T-helper 17 cell (primary cell): Measurements from ENCODE around the gene FMO4. TPM values are rescaled to one million over a fixed set of nuclear protein-coding genes. Genes with fewer than 3 reads are reported as not detected.
"Not testable (repeated sequence)": the region's sequence is repeated elsewhere in the genome, so short reads cannot be mapped to it uniquely, and the experiment has no call there.

Experiments
- ATAC-seq: fragments of 150-1000 bp; cut with Tn5 transposase; 2 replicates; pipeline ENCODE4 v1.10.0; 2021; ENCODE audit warnings: mild to moderate bottlenecking, moderate library complexity
- DNase-seq, 3 donors: peaks; one replicate each; pipeline versions ENCODE4 v3.0.0 to v3.0.0-alpha.2; 2020 to 2021
- H3K9me3 ChIP-seq: one replicate; pipeline ENCODE4 v1.7.0; 2013; ENCODE audit warnings: low read length, mild to moderate bottlenecking; ENCODE audit not compliant: control insufficient read depth, poor library complexity, severe bottlenecking
- H3K27ac Mint-ChIP-seq: one replicate; pipeline ENCODE4 v1.8.0; 2022; ENCODE audit warnings: mild to moderate bottlenecking, moderate library complexity, mixed read lengths
- H3K27me3 Mint-ChIP-seq: one replicate; pipeline ENCODE4 v1.8.0; 2022; ENCODE audit warnings: mixed read lengths
- H3K36me3 Mint-ChIP-seq: one replicate; pipeline ENCODE4 v1.8.0; 2022; ENCODE audit warnings: low read depth, mixed read lengths
- H3K4me1 Mint-ChIP-seq: one replicate; pipeline ENCODE4 v1.8.0; 2022; ENCODE audit warnings: mild to moderate bottlenecking, mixed read lengths
- H3K4me3 Mint-ChIP-seq: one replicate; pipeline ENCODE4 v1.8.0; 2022; ENCODE audit warnings: mild to moderate bottlenecking, moderate library complexity, mixed read lengths
- total RNA-seq, 4 donors: library from RNA in 2 of 4; stranded (reverse) in 2 of 4; gene quantifications; one replicate each; pipeline ENCODE4 v1.2.3 and lab custom pipeline; 2022 to 2026

The FMO4 gene
- total RNA-seq, 2 donors from 2014 or later, result 1.3 to 1.5 TPM

- H3K9me3 ChIP-seq, DNase-seq, H3K27ac Mint-ChIP-seq, H3K27me3 Mint-ChIP-seq, H3K4me1 Mint-ChIP-seq, H3K36me3 Mint-ChIP-seq, H3K4me3 Mint-ChIP-seq, ATAC-seq: not testable (repeated sequence)
Measured at GRCh38 chr1:171373357-171374122, 59.6 kb downstream of the FMO4 start.

DNA sequence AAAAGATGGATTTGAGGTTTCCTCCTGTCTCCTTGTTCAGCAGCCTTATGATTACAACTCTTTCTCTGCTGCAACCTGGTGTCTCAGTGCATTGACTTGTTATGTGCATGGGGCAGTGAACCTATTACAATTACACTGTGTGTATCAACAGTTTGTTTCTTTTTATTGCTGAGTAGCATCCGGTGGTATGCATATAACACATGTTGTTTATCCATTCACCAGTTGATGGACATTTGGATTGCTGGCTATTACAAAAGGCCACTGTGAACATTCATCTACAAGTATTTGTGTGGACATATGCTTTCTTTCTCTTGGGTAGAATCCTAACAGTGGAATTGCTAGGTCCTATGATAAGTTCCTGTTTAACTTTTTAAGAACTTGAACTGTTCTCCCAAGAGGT is 65.9 kb downstream of the FMO4 start:
- Mint-ChIP-seq H3K27me3 (no peaks in the 10 kb centered on the region), H3K27ac (no peak overlapping the region), H3K4me3 (no peak overlapping the region), H3K4me1 (no peaks in the 10 kb centered on the region), H3K36me3 (no peaks in the 10 kb centered on the region)
- no peaks in the 10 kb centered on the region for H3K9me3 ChIP-seq
- ATAC-seq, result no peak
- no peak for DNase-seq

- ATAC-seq (no peak), DNase-seq (no peak)
- H3K27ac Mint-ChIP-seq, result no peak overlapping the region
- no peaks in the 10 kb centered on the region for H3K4me1 Mint-ChIP-seq
- no peak overlapping the region for H3K4me3 Mint-ChIP-seq
- no peaks in the 10 kb centered on the region for H3K9me3 ChIP-seq
- H3K27me3 Mint-ChIP-seq, result peaks cover 4% of the 10 kb centered on the region
- no peaks in the 10 kb centered on the region for H3K36me3 Mint-ChIP-seq
Measured at GRCh38 chr1:171381866-171382210, 67.9 kb downstream of the FMO4 start.

GRCh38 chr1:171384496-171384895 is 70.5 kb downstream of the FMO4 start:
- no peak for ATAC-seq
- H3K4me3 Mint-ChIP-seq, result no peak overlapping the region
- DNase-seq, result no peak
- H3K4me1 Mint-ChIP-seq, result no peaks in the 10 kb centered on the region
- H3K9me3 ChIP-seq, result no peaks in the 10 kb centered on the region
- H3K27ac Mint-ChIP-seq, result no peak overlapping the region
- peaks cover 4% of the 10 kb centered on the region for H3K27me3 Mint-ChIP-seq
- no peaks in the 10 kb centered on the region for H3K36me3 Mint-ChIP-seq

GRCh38 chr1:171389171-171389570 is 75.2 kb downstream of the FMO4 start:
- DNase-seq (no peak), ATAC-seq (no peak)
- no peak overlapping the region for H3K27ac Mint-ChIP-seq
- no peaks in the 10 kb centered on the region for H3K4me1 Mint-ChIP-seq
- H3K36me3 Mint-ChIP-seq, result no peaks in the 10 kb centered on the region
- no peaks in the 10 kb centered on the region for H3K9me3 ChIP-seq
- no peak overlapping the region for H3K4me3 Mint-ChIP-seq
- peaks cover 19% of the 10 kb centered on the region for H3K27me3 Mint-ChIP-seq

- not testable (repeated sequence) for H3K4me1 Mint-ChIP-seq
Measured at GRCh38 chr1:171390740-171391139, 76.8 kb downstream of the FMO4 start.

More at GRCh38 chr1:171390740-171391139, 76.8 kb downstream of the FMO4 start:
- not testable (repeated sequence) for H3K9me3 ChIP-seq, DNase-seq, H3K4me3 Mint-ChIP-seq, H3K36me3 Mint-ChIP-seq, ATAC-seq, H3K27ac Mint-ChIP-seq
- peaks cover 19% of the 10 kb centered on the region for H3K27me3 Mint-ChIP-seq

Other genes with a start within 250 kb of the FMO4 start
- gene FMO3, start 223.3 kb upstream of the FMO4 start, total RNA-seq, result not detected
- gene FMO2, start 128.9 kb upstream of the FMO4 start, total RNA-seq, result not detected
- not detected for gene FMO1, start 65.7 kb upstream of the FMO4 start, total RNA-seq
- gene PRRC2C, start 171.3 kb downstream of the FMO4 start, total RNA-seq, result 100 to 1,000 TPM; 333 to 383 TPM